Measurements from ENCODE around the gene RIMS1. TPM values are rescaled to one million over a fixed set of nuclear protein-coding genes. Genes with fewer than 3 reads are reported as not detected.

RIMS1 gene
- total RNA-seq, 1 donor from 2014 or later: 24.7 TPM

DNA sequence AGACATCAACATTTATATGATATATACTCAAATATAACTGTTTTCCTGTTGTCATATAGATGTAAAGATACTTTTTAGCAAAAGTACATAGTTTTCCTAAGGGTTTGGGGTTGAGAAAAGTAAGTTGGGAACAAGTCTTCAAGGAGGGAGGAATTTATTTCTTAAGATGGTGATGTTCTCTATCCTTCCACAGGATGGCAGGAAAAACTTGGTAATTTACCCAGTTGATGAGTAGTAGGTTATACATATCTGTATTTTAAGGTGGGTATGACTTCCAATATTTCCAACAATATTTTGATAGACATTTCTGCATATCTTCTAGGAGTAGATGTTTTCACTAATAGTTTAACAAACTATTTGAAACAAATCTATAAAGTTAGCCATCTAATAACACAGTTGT is 254.4 kb downstream of the RIMS1 start:
- H3K4me3 Mint-ChIP-seq (ENCODE audit: unreplicated experiment): no peak overlapping the region
- no peak overlapping the region for H3K27ac Mint-ChIP-seq (ENCODE audit: unreplicated experiment)
- H3K27me3 Mint-ChIP-seq (ENCODE audit: unreplicated experiment): no peaks in the 10 kb centered on the region
- TF ChIP-seq, protein P1, sequence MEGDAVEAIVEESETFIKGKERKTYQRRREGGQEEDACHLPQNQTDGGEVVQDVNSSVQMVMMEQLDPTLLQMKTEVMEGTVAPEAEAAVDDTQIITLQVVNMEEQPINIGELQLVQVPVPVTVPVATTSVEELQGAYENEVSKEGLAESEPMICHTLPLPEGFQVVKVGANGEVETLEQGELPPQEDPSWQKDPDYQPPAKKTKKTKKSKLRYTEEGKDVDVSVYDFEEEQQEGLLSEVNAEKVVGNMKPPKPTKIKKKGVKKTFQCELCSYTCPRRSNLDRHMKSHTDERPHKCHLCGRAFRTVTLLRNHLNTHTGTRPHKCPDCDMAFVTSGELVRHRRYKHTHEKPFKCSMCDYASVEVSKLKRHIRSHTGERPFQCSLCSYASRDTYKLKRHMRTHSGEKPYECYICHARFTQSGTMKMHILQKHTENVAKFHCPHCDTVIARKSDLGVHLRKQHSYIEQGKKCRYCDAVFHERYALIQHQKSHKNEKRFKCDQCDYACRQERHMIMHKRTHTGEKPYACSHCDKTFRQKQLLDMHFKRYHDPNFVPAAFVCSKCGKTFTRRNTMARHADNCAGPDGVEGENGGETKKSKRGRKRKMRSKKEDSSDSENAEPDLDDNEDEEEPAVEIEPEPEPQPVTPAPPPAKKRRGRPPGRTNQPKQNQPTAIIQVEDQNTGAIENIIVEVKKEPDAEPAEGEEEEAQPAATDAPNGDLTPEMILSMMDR (IDR thresholded peaks at IDR 0.05): peak; percentile 52
- peaks cover 11% of the 10 kb centered on the region for H3K4me1 Mint-ChIP-seq (ENCODE audit: unreplicated experiment)
- H3K36me3 Mint-ChIP-seq (ENCODE audit: unreplicated experiment): no peaks in the 10 kb centered on the region
- H3K9me3 Mint-ChIP-seq (ENCODE audit: unreplicated experiment): no peaks in the 10 kb centered on the region
- DNase-seq (ENCODE audit: extremely low spot score, unreplicated experiment): no peak

DNA sequence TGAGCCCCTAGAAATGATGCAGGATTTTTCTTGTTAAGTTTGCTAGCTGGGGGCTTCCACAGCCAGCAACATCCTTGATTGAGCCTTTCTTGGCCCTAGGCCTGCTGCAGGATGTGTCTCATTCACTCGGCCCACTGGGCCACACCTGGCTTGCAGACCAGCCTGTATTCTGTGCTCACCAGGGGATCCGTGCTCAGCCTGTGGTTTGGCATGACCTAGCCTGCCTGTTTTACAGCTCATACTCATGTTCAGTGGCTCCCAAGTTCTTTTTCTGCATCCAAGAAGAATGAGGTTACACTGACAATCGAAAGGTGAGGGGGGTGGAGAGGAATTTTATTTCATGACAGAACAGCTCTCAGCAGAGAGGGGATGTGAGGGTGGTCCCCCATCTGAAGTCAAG is 263.4 kb downstream of the RIMS1 start:
- H3K36me3 Mint-ChIP-seq (ENCODE audit: unreplicated experiment): peaks cover 3% of the 10 kb centered on the region
- no peaks in the 10 kb centered on the region for H3K27me3 Mint-ChIP-seq (ENCODE audit: unreplicated experiment)
- no peaks in the 10 kb centered on the region for H3K4me1 Mint-ChIP-seq (ENCODE audit: unreplicated experiment)
- H3K9me3 Mint-ChIP-seq (ENCODE audit: unreplicated experiment): peaks cover 16% of the 10 kb centered on the region
- H3K27ac Mint-ChIP-seq (ENCODE audit: unreplicated experiment): no peak overlapping the region
- no peak overlapping the region for H3K4me3 Mint-ChIP-seq (ENCODE audit: unreplicated experiment)
- TF ChIP-seq, protein P1 (IDR thresholded peaks at IDR 0.05): no peak
- no peak for DNase-seq (ENCODE audit: extremely low spot score, unreplicated experiment)

DNA sequence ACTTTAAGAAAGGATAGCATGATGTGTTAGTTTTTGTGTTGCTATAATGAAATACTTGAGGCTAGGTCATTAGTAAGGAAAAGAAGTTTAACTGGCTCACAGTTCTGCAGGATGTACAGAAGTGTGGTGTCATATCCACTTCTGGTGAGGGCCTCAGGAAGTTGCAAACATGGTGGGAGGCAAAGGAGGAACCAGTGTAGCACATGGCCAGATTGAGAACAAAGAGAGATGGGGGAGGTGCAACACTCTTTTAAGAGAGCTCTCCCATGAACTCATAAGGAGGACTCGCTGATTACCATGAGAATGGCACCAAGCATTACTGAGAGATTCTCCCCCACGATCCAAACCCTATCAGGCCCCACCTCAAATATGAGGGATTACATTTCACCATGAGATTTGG is 265.4 kb downstream of the RIMS1 start:
- no peak overlapping the region for H3K4me3 Mint-ChIP-seq (ENCODE audit: unreplicated experiment)
- H3K27ac Mint-ChIP-seq (ENCODE audit: unreplicated experiment): no peak overlapping the region
- H3K27me3 Mint-ChIP-seq (ENCODE audit: unreplicated experiment): no peaks in the 10 kb centered on the region
- TF ChIP-seq, protein P1 (IDR thresholded peaks at IDR 0.05): no peak
- peaks cover 13% of the 10 kb centered on the region for H3K9me3 Mint-ChIP-seq (ENCODE audit: unreplicated experiment)
- H3K36me3 Mint-ChIP-seq (ENCODE audit: unreplicated experiment): peaks cover 3% of the 10 kb centered on the region
- H3K4me1 Mint-ChIP-seq (ENCODE audit: unreplicated experiment): no peaks in the 10 kb centered on the region
- no peak for DNase-seq (ENCODE audit: extremely low spot score, unreplicated experiment)

DNA sequence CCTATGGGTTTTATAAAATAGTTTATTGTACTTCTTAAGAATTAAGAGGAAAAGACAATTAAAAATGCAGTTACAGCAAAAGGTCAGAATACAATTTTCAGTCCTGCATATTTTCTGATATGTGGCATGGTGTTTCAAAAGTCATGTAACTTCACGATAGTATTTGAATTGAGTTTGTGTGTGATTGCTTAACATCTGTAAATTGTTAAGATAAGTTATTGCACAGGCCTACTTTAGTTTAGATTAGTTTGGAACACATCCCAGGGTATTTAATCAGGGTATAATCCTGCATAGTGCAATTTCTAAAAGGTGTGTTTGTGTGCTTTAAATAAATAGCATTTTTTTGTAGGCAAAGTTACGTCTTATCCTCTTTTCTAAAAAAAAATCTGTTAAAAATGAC is 289.6 kb downstream of the RIMS1 start:
- H3K4me3 Mint-ChIP-seq (ENCODE audit: unreplicated experiment): no peak overlapping the region
- peaks cover 30% of the 10 kb centered on the region for H3K27me3 Mint-ChIP-seq (ENCODE audit: unreplicated experiment)
- no peak for DNase-seq (ENCODE audit: extremely low spot score, unreplicated experiment)
- no peaks in the 10 kb centered on the region for H3K36me3 Mint-ChIP-seq (ENCODE audit: unreplicated experiment)
- no peaks in the 10 kb centered on the region for H3K9me3 Mint-ChIP-seq (ENCODE audit: unreplicated experiment)
- no peaks in the 10 kb centered on the region for H3K4me1 Mint-ChIP-seq (ENCODE audit: unreplicated experiment)
- TF ChIP-seq, protein P1 (IDR thresholded peaks at IDR 0.05): no peak
- no peak overlapping the region for H3K27ac Mint-ChIP-seq (ENCODE audit: unreplicated experiment)

DNA sequence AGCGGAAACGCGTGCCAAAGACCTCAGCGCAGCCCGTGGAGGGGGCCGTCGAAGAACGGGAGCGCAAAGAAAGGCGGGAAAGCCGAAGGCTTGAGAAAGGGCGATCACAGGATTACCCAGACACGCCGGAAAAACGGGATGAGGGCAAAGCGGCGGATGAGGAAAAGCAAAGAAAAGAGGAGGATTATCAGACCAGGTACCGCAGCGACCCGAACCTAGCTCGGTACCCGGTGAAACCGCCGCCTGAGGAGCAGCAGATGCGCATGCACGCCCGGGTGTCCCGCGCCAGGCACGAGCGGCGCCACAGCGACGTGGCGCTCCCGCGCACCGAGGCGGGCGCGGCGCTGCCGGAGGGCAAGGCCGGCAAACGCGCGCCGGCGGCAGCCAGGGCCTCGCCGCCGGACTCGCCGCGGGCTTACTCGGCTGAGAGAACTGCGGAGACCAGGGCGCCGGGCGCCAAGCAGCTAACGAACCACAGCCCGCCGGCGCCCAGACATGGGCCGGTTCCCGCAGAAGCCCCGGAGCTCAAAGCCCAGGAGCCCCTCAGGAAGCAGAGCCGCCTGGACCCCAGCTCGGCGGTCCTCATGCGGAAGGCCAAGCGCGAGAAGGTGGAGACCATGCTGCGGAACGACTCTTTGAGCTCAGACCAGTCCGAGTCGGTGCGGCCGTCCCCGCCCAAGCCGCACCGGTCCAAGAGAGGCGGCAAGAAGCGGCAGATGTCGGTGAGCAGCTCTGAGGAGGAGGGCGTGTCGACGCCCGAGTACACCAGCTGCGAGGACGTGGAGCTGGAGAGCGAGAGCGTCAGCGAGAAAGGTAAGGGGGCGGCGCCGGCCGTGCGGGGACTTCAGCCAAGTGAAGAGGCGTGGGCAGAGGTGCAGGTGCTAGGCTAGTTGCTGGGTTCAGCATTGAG is 296.2 kb downstream of the RIMS1 start:
- H3K4me1 Mint-ChIP-seq (ENCODE audit: unreplicated experiment): peaks cover 9% of the 10 kb centered on the region
- no peak for DNase-seq (ENCODE audit: extremely low spot score, unreplicated experiment)
- no peaks in the 10 kb centered on the region for H3K9me3 Mint-ChIP-seq (ENCODE audit: unreplicated experiment)
- H3K4me3 Mint-ChIP-seq (ENCODE audit: unreplicated experiment): peak overlapping the region; percentile 93
- TF ChIP-seq, protein P1 (IDR thresholded peaks at IDR 0.05): no peak
- H3K36me3 Mint-ChIP-seq (ENCODE audit: unreplicated experiment): no peaks in the 10 kb centered on the region
- H3K27ac Mint-ChIP-seq (ENCODE audit: unreplicated experiment): no peak overlapping the region
- peaks cover 44% of the 10 kb centered on the region for H3K27me3 Mint-ChIP-seq (ENCODE audit: unreplicated experiment)

All from osteocyte (in vitro differentiated cells).